Loucy (cell line): ENCODE data around the gene CALN1.
"Not testable (repeated sequence)": the region's sequence is repeated elsewhere in the genome, so short reads cannot be mapped to it uniquely, and the experiment has no call there.

ENCODE experiments used
- H2AFZ ChIP-seq: fragments of 200-600 bp; sonication (generic); 2 replicates; pipeline ENCODE4 v1.6.0; 2016; ENCODE audit warnings: antibody characterized with exemption, mild to moderate bottlenecking, low read length, moderate library complexity
- H3F3A ChIP-seq: fragments of 200-600 bp; 2 replicates; pipeline ENCODE4 v1.6.0; 2016; ENCODE audit warnings: antibody characterized with exemption, low read depth, mild to moderate bottlenecking
- H3K27me3 ChIP-seq: fragments of 200-600 bp; sonication (generic); 2 replicates; pipeline ENCODE4 v1.6.1; 2014; ENCODE audit warnings: low read length, mild to moderate bottlenecking; ENCODE audit not compliant: insufficient read depth, poor library complexity, severe bottlenecking
- H3K36me3 ChIP-seq: fragments of 200-600 bp; sonication (generic); 2 replicates; pipeline ENCODE4 v1.6.1; 2016; ENCODE audit warnings: low read length; ENCODE audit not compliant: insufficient read depth
- H3K4me1 ChIP-seq: fragments of 200-600 bp; sonication (generic); 2 replicates; pipeline ENCODE4 v1.5.1; 2014; ENCODE audit warnings: low read length, mild to moderate bottlenecking; ENCODE audit not compliant: insufficient read depth, poor library complexity, severe bottlenecking
- H3K4me2 ChIP-seq: fragments of 200-600 bp; sonication (generic); 2 replicates; pipeline ENCODE4 v1.6.0; 2014; ENCODE audit warnings: antibody characterized with exemption, low read length, low read depth, mild to moderate bottlenecking; ENCODE audit not compliant: poor library complexity, severe bottlenecking
- H3K4me3 ChIP-seq: fragments of 200-600 bp; sonication (generic); 2 replicates; pipeline ENCODE4 v1.5.1; 2014; ENCODE audit warnings: low read length, mild to moderate bottlenecking, mixed read lengths; ENCODE audit not compliant: poor library complexity, severe bottlenecking
- H3K79me2 ChIP-seq: fragments of 200-600 bp; sonication (generic); 2 replicates; pipeline ENCODE4 v1.6.1; 2014; ENCODE audit warnings: low read length; ENCODE audit not compliant: insufficient read depth
- H3K9ac ChIP-seq: fragments of 200-600 bp; sonication (generic); 2 replicates; pipeline ENCODE4 v1.6.0; 2014; ENCODE audit warnings: mild to moderate bottlenecking, low read depth, low read length, moderate library complexity; ENCODE audit not compliant: poor library complexity, severe bottlenecking
- H3K9me2 ChIP-seq: fragments of 200-600 bp; sonication (generic); replicated peaks from 2 replicates; pipeline ENCODE4 v1.6.1; 2016; ENCODE audit warnings: low read depth, low read length, mixed read lengths
- H3K9me3 ChIP-seq: fragments of 200-600 bp; sonication (generic); 2 replicates; pipeline ENCODE4 v1.6.1; 2014; ENCODE audit warnings: mild to moderate bottlenecking, antibody characterized with exemption, low read length, low read depth; ENCODE audit not compliant: insufficient read depth
- H4K20me1 ChIP-seq: fragments of 200-600 bp; sonication (generic); 2 replicates; pipeline ENCODE4 v1.6.0; 2014; ENCODE audit warnings: antibody characterized with exemption, low read length, mild to moderate bottlenecking; ENCODE audit not compliant: insufficient read depth, poor library complexity, severe bottlenecking
- CTCF ChIP-seq: fragments of 200-600 bp; sonication (generic); conservative IDR thresholded peaks from 2 replicates; pipeline ENCODE4 v1.5.1; 2014; ENCODE audit warnings: mild to moderate bottlenecking, antibody characterized with exemption, low read length
- EZH2phosphoT487 ChIP-seq: fragments of 200-600 bp; IDR thresholded peaks from 2 replicates; pipeline ENCODE4 v1.6.1; 2018; ENCODE audit warnings: antibody characterized with exemption, mild to moderate bottlenecking, moderate library complexity, borderline replicate concordance

Gene CALN1

GRCh38 chr7:72412121-72412618 is at the start of gene CALN1:
Gene CALN1 (minus strand): TSS chr7:72412338.
- not testable (repeated sequence) for H3F3A ChIP-seq, H3K9me2 ChIP-seq, H3K36me3 ChIP-seq, H3K9ac ChIP-seq, H3K4me1 ChIP-seq, H4K20me1 ChIP-seq, H3K27me3 ChIP-seq, H2AFZ ChIP-seq, H3K4me3 ChIP-seq, H3K9me3 ChIP-seq, H3K79me2 ChIP-seq, H3K4me2 ChIP-seq

DNA sequence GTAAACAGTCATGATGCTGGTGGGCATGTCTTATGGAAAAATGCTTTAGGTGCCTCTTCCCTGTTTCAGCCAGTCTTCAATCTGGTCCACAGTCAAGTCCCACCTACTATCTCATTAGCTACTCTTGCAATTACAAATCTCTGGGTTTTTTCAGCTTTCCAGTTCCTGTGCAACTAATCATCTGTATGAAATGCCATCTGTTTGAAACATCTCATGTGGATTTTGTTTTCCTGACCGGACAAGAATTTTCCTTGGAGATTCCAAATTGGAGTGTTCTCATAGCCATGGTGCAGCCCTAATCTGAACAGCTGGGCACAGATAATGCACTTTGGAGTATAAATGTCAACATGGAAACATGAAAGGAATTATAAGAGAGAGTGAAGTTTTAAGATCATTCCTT is 41.3 kb upstream of the CALN1 start:
- Histone ChIP-seq H3K4me2 (no peak overlapping the region), H3K9me3 (no peaks in the 10 kb centered on the region), H3K79me2 (no peaks in the 10 kb centered on the region), H3F3A (no peaks in the 10 kb centered on the region), H3K9me2 (no peaks in the 10 kb centered on the region), H2AFZ (no peak overlapping the region), H3K9ac (no peak overlapping the region), H4K20me1 (no peaks in the 10 kb centered on the region), H3K4me1 (no peaks in the 10 kb centered on the region), H3K36me3 (no peaks in the 10 kb centered on the region), H3K4me3 (no peak overlapping the region), H3K27me3 (no peaks in the 10 kb centered on the region)
- TF ChIP-seq CTCF = no peak

GRCh38 chr7:72447465-72448204 is 35.5 kb upstream of the CALN1 start:
- no peaks in the 10 kb centered on the region for H3K27me3 ChIP-seq
- no peak overlapping the region for H3K9ac ChIP-seq
- peaks cover 2% of the 10 kb centered on the region; the same call in 1 of the 2 replicates for H3K9me3 ChIP-seq
- no peaks in the 10 kb centered on the region for H3K36me3 ChIP-seq
- H3F3A ChIP-seq = no peaks in the 10 kb centered on the region
- no peaks in the 10 kb centered on the region for H3K4me1 ChIP-seq
- no peaks in the 10 kb centered on the region for H3K79me2 ChIP-seq
- H2AFZ ChIP-seq = no peak overlapping the region
- H3K9me2 ChIP-seq = no peaks in the 10 kb centered on the region
- H4K20me1 ChIP-seq = no peaks in the 10 kb centered on the region
- H3K4me3 ChIP-seq = no peak overlapping the region
- no peak overlapping the region for H3K4me2 ChIP-seq
- TF ChIP-seq CTCF (no peak), EZH2phosphoT487 (no peak)
